GM19467 (cell line): Measurements from ENCODE around the gene TUT4.

Source experiments
- ATAC-seq: cut with Tn5 transposase; IDR thresholded peaks from one replicate; pipeline ENCODE4 v1.9.1; 2021; ENCODE audit warnings: mild to moderate bottlenecking, moderate library complexity; ENCODE audit not compliant: unreplicated experiment

The TUT4 gene

GRCh38 chr1:52476943-52477342 is 75.9 kb downstream of the TUT4 start:
- no peak for ATAC-seq

GRCh38 chr1:52474807-52475206 is 78.1 kb downstream of the TUT4 start:
- ATAC-seq: no peak

DNA sequence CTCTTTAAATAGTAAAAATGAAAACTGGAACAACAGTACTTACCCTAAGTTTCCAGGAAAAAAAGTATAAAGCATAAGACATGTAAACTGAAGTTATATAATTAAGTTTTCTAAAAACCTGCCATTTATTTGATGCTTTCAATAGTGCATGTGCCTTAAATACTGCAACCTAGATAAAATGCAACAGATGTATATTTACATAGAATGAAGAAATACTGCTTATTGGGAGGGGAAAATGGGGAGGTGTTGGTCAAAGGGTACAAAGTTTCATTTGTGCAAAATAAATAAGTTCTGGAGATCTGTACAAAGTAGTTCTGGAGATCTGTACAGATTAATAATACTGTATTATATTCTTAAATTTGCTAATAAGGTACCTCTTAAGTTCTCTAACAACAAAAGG is 79.9 kb downstream of the TUT4 start:
- ATAC-seq: no peak

GRCh38 chr1:52472384-52472783 is 80.5 kb downstream of the TUT4 start:
- no peak for ATAC-seq

- ATAC-seq: no peak
Observed at GRCh38 chr1:52469108-52469507, 83.8 kb downstream of the TUT4 start.

GRCh38 chr1:52463891-52464290 is 89.0 kb downstream of the TUT4 start:
- ATAC-seq: no peak

GRCh38 chr1:52461821-52462220 is 91.1 kb downstream of the TUT4 start:
- no peak for ATAC-seq

DNA sequence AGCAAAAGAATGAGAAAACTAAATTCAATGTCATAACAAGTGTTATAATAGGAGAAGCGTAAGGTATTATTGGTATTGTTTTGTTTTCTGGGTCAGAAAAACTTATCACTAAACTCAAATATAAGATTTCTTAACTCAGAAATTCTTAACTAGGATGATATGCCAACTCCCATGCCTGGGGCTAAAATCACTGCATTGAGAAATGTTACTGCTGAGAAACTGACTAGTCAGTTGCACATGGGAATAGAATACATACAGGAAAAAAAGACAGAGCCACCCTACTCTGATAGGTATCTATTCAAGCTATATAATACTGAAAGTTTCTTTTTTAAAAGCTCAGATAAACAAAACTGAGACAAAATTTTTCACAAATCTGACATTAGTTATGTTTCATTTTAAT is 92.2 kb downstream of the TUT4 start:
- ATAC-seq: no peak

DNA sequence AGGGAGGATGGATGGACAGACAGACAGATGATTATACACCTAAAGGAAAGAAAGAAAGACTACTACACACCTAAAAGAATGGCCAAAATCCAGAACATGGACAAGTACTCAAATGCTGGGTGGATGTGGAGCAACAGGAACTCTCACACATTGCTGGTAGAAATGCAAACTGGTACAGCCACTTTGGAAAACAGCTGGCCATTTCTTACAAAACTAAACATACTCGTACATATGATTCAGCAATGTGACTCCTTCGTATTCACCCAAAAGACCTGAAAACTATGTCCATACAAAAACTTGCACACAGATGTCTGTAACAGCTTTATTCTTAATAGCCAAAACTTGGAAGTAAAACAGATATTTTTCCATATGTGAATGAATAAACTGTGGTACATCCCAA is 97.2 kb downstream of the TUT4 start:
- ATAC-seq: no peak

GRCh38 chr1:52454779-52455178 is 98.1 kb downstream of the TUT4 start:
- ATAC-seq: no peak

- ATAC-seq: no peak
Observed at GRCh38 chr1:52454127-52454526, 98.8 kb downstream of the TUT4 start.

DNA sequence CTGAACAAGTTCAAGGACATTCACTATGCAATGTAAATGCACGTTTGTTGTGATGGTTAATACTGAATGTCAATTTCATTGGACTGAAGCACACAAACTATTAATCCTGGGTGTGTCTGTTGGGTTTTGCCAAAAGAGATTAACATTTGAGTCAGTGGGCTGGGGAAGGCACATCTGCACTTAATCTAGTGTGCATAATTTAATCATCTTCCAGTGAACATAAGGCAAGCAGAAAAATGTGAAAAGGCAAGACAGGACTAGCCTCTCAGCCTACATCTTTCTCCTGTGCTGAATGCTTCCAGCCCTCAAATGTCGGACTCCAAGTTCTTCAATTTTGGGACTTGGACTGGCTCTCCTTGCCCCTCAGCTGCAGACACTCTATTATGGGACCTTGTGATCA is 108.4 kb downstream of the TUT4 start:
- no peak for ATAC-seq

- ATAC-seq: no peak
Observed at GRCh38 chr1:52439976-52440375, 112.9 kb downstream of the TUT4 start.

GRCh38 chr1:52436817-52437216 is 116.1 kb downstream of the TUT4 start:
- ATAC-seq: no peak

DNA sequence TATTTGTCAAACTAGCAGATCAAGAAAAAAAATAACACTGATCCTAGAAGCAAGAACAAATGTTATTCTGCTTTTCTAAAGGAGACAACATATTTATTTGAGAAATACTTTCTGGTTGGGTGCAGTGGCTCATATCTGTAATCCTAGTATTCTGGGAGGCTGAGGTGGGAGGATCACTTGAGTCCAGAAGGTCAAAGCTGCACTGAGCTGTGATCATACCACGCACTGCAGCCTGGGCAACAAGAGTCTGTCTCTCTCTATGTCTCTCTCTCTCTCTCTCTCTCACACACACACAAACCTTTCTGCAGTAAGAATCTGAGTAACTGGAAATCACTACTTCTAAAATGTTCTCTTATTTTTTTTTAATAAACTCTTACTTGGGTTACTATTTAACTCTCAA is 117.2 kb downstream of the TUT4 start:
- ATAC-seq: no peak

- no peak for ATAC-seq
Observed at GRCh38 chr1:52435211-52435610, 117.7 kb downstream of the TUT4 start.

DNA sequence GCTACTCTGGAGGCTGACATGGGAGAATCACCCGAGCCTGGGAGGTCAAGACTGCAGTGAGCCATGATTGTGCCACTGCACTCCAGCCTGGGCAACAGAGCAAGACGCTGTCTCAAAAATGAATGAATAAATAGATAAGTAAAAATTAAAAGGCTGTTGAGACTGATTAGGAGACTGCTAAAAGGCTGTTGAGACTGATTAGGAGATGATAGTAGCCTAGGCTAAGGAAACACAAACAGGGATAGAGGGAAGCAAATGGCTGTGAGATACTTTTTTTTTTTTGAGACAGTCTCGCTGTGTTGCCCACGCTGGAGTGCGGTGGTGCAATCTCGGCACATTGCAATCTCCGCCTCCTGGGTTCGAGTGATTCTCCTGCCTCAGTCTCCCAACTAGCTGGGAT is 120.1 kb downstream of the TUT4 start:
- ATAC-seq: no peak

GRCh38 chr1:52427152-52427551 is 125.7 kb downstream of the TUT4 start:
- no peak for ATAC-seq

DNA sequence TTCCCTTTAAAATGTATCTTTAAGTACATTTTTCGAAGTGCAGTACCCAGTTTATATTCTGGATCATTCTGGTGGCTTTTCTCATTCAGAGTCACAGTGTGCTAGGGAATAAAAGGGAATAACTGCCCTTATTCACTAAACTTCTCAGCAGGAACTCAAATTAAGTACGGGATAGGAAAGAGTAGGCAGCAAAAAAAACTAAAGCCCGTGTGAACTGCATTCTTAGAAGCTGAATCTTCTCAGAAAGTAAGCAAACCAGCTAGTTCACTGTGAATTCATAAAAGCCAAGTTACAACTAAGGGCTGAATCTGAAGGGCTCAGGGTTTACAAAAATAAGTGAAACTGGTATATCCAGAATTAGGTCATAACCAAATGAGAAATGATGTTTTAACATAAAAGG is 126.5 kb downstream of the TUT4 start:
- no peak for ATAC-seq

DNA sequence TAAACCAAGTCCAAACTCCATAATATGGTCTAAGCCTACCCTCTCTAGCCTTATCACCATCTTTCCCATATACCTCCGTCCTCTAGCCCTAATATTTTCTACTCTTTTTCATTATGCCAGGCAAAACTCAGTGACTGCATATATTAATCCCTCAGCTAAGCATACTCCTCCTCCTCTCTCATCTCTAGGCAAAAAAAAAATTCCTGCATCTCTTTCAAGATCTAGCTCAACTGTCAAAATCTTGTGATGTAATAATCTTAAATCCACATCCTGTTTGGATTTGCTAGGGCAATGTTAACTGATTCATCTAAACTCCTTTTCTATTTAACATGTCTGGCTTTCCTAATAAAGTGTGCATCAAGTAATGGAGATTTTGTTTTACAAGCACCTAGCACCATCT is 128.1 kb downstream of the TUT4 start:
- no peak for ATAC-seq

DNA sequence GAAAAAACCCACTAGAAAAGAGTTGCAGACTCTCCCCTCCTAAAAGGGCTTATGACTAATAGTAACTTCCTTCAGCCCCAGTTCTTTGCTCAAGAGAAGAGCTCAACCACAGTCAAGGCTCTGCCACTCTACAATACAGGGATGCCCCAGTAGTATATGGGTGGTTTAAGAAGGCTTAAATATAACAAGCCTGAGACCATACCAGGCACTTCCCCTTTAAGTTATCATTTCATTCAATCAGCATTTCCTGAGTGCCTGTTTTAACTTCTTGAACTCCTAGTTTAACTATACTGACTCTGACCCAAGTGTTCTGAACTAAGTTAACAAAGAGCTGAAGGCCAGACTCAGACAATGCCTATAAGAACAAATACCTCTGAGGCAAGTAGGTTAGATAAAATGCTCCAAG is 128.7 kb downstream of the TUT4 start:
- ATAC-seq: no peak

DNA sequence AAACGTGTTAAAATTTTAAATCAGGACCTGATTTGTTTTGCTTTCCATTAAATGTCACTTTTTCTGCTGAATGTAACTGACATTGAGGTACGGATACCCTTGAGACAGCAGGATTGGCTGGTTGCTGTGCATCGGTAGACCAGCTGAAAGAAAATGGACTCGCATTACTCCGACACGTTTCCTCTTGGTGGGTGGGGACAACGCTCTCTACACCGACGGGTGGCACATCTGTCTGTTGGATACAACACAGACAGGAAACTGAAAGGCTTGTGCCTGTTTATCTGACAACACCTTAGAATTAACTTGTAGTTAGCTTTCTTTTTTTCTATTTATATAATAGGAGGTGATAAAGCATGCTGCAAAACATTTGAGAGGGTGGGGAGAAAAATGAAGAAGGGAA is 129.1 kb downstream of the TUT4 start:
- ATAC-seq: no peak

- no peak for ATAC-seq
Observed at GRCh38 chr1:52423055-52423454, 129.8 kb downstream of the TUT4 start.

- no peak for ATAC-seq
Observed at GRCh38 chr1:52420713-52421112, 132.2 kb downstream of the TUT4 start.
